CD1c-positive myeloid dendritic cell (primary cell): ENCODE results near the gene AIF1.
"Not testable (repeated sequence)": the region's sequence is repeated elsewhere in the genome, so short reads cannot be mapped to it uniquely, and the experiment has no call there.

Experiments
- DNase-seq: peaks from one replicate; pipeline ENCODE4 v3.0.0-alpha.2; 2016; ENCODE audit errors: extremely low spot score

AIF1 gene

GRCh38 chr6:31580807-31581433, 34.1 kb upstream of the AIF1 start:
- peak; percentile 89 for DNase-seq

- no peak for DNase-seq
These were observed 33.4 kb upstream of the AIF1 start for GRCh38 chr6:31581434-31582229.

- no peak for DNase-seq
These were observed 32.8 kb upstream of the AIF1 start, which contains the start of gene LTB for GRCh38 chr6:31582230-31582643. Gene LTB (minus strand): TSS chr6:31582424. CDS start chr6:31582417, 7 bp downstream.

GRCh38 chr6:31585491-31585890, 29.5 kb upstream of the AIF1 start:
- DNase-seq: peak; percentile 27

GRCh38 chr6:31586008-31586407, 29.0 kb upstream of the AIF1 start, which contains the start of gene LST1:
Gene LST1 (plus strand): TSS chr6:31586277. CDS start chr6:31587300, 1,023 bp downstream.
- DNase-seq: peak; percentile 88

GRCh38 chr6:31586599-31587281, 28.3 kb upstream of the AIF1 start:
- peak; percentile 81 for DNase-seq

- peak; percentile 24 for DNase-seq
These were observed 26.9 kb upstream of the AIF1 start for GRCh38 chr6:31587791-31588777.

GRCh38 chr6:31588871-31589650, 26.0 kb upstream of the AIF1 start:
- peak; percentile 62 for DNase-seq

GRCh38 chr6:31590691-31591090, 24.3 kb upstream of the AIF1 start:
- not testable (repeated sequence) for DNase-seq

DNA sequence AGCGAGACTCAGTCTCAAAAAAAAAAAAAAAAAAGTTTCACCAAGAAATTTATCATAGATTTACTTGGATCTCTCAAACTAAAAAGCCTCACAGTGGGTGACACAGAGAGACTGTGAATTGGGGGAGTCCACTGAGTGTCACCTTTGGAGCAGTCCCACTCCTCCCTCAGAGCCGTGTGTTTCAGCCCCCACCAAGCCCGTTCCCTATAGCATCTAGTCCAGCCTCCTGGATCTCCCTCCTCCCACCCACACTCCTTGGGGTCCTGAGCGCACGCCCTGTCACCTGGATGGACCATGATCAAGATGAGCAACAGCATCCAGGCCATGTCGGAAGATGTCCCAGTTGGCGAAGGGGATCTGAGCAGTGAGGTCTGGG, 22.6 kb upstream of the AIF1 start:
- DNase-seq: no peak

- peak; percentile 68 for DNase-seq
These were observed 18.0 kb upstream of the AIF1 start for GRCh38 chr6:31597006-31597405.

DNA sequence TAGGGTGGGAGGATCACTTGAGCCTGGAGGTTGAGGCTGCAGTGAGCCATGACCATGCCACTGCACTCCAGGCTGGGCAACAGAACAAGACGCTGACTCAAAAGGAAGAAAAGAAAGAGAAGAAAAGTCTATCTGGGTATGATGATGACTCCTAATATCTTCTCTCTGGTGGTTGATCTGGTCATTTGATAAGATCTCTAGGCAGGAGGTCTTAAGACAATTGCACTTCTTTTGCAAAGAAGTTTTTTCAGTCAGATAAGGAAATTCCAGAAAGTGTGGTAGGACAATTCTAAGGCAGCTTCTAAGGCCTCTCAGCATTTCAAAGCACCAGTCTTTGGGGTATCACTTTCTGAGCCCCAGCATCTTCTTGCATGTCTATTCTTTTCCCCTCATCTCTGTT, 7.7 kb upstream of the AIF1 start:
- no peak for DNase-seq

DNA sequence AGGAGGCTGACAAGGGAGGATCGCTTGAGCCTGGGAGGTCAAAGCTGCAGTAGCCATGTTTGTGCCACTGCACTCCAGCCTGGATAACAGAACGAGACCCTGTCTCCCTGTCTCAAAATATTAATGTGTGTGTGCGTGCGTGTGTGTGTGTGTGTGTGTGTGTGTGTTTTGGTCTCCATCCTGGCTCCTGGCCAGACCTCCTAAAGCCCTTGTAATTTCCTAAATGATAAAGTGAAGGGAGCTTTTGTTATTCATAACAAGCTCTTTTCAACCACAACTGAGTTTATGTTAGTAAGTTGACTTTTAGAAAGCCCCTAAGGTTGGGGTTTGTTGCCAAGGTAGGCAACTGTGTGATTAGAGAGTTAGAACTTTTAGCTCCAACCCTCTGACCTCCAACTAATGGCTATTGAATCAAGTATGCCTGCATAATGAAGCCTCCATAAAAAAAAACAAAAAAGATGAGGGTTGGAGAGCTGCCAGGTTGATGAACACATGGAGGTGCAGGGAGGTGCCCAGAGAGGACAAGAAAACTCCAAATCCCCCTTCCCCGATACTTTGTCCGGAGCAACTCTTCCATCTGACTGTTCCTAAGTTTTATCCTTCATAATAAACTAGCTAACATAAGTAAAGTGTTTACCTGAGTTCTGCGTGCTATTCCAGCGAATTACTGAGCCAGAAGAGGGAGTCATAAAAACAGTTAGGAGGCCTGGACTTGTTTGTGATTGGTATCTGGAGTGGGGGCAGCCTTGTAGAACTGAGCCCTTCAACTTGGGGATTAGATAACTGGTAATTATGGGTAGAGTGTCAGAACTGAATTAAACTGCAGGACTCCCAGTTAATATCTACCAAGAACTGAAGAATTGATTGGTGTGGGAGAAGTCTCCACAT, 5.3 kb upstream of the AIF1 start:
- no peak for DNase-seq

DNA sequence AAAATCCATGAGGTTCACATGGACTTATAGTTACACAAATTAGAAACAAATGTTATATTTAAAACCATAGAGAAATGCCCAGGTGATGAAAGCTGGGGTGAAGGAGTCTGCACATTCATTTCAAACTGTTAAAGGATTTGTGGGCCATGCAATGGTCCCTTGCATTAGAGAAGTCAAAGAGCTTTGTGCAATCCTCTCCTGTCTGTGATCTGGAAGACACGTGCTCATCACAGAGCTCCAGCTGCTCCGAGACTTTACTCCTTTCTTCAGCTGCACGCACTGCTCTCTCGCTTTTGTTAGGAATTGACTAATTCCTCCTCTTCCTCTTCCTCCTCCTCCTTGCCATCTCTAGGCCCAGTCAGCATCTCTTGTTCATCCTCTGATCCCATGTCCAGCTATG, 4.1 kb upstream of the AIF1 start:
- DNase-seq: no peak

- peak; percentile 76 for DNase-seq
These were observed 887 bp upstream of the AIF1 start for GRCh38 chr6:31614075-31614619.

DNA sequence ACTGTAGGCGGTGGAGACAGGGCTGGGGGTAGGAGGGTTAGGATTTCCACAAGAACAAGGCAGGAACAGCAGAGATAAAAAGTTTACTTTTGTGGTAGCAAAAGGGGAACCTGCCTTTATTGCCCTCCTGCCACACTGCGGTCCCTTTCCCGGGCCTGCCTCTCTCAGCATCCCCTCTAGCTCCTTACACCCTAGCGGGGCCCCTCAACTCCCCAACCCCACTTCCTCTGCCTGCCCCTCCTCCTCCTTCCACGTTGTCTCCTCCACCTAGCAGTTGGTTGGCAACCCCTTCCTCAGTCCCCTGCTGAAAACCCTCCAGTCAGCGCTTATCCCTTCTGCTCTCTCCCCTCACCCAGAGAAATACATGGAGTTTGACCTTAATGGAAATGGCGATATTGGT, 714 bp downstream of the AIF1 start:
- peak; percentile 34 for DNase-seq

GRCh38 chr6:31617010-31617409, 2.0 kb downstream of the AIF1 start:
- DNase-seq: no peak

DNA sequence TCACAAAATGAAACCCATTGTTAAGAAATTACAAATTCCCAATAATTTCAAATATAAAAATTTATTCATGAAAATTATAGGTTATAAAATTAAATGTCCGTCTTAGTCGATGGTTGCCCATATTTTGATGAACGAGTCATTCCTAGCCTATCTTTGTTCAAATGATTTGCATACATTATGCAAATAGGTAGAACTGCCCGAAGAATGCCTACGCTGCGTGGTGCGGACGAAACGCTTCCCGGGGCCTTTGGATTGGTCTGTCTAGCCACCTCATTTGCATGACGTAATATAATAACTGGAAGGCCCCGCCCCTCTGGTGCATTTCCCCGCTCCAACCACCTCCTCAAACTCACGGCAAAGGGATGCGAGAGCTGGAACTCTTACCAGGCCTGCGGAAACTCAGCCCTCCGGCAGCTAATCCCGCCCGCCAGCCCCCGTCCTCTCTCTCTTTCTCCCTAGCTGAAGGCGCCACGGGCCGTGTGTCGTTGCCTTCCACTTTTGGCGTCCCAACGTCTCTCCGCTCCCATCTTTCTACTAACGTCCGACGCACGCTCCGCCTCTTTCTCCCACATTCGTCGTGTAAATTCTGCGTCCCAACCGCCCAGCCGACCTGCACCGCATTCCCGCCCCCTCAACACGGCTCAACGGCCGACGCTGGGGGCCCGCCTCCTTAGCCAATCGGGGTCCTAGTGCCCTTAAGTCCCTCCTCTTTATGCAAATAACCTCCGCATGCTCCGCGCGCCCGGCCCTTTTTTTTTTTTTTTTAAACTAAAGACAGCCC, 5.0 kb downstream of the AIF1 start:
- DNase-seq: peak; percentile 99
